HG03175 (cell line): ENCODE results near the gene ETS1.

Source experiments
- ATAC-seq: cut with Tn5 transposase; IDR thresholded peaks from one replicate; pipeline ENCODE4 v1.9.1; 2021; ENCODE audit warnings: mild to moderate bottlenecking, moderate library complexity; ENCODE audit not compliant: unreplicated experiment

The ETS1 gene

DNA sequence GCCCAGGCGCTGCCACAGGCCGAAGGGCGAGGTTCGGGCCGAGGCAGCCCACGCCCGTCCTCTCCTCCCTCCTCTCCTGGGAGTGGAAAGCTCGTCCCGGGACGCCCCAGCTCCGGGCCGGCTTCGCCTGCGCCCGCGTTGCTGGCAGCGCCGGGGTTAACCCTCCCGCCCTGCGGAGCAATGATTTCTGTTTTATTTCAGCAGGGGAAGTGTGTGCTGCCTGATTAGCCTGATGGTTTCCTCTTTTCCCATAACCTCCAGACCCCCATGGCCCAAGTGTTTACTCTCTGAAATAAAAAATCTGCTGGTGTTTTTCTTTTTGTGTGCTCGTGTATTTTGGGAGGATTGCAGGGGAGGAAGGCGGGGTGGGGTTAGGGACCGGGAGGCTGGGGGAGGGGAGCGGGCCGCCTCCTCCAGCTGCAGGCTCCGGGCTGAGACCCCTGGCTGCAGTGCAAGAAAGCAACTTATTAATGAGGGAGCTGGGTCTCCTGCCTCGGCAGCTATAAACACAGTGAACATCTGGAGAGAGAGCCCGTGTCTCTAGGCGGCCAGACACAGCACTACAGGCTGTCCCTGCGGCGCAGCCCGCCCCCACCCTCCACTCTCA, 38.6 kb downstream of the ETS1 start:
- ATAC-seq, result no peak

GRCh38 chr11:128547946-128548648, 39.3 kb downstream of the ETS1 start:
- ATAC-seq, result no peak

DNA sequence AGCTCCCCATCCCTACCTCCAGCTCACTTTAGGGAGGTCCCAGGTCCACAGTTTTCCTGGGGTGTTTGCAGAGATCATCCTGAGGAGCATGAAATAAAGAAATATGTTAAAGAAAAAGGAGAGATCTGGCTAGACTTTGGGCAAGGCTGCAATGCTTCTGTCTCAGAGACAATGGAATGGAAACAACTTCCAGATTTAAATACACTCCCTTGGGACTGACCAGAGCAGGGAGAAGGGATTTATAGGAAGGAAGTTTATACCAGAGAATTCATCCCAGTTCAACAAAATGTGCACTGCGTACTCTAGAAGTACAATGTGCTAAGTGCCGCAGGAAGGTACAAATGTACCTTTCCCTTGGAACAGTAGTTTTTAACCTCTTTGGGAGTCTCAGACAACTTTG, 40.4 kb downstream of the ETS1 start:
- ATAC-seq, result no peak

DNA sequence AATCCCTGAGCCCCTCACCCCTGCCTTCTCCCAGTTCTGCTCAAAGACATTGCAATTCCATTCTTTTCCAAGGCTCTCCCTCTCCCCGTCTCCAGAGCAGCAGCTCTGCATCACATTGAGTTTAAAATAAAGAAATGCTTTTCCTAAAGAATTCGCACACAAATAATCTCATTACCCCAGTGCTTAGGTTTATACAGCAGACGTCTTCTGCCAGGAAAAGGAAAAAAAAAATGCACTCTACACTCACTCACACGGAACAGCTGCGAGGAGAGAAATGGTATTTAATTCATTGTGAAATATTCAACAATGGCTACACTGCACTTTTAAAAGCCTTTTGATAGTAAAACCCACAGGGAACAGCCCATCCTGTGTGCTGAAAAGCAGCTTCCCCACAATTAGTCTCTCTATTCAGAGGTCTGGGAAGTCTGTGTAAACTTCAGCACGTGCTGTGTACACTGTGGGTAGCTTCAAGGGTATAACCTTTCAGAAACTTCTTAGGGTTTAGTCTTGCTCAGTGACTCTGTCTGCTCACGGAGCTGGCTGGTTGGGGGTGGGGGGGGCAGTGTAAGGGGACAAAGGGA, 42.8 kb downstream of the ETS1 start:
- ATAC-seq, result no peak

DNA sequence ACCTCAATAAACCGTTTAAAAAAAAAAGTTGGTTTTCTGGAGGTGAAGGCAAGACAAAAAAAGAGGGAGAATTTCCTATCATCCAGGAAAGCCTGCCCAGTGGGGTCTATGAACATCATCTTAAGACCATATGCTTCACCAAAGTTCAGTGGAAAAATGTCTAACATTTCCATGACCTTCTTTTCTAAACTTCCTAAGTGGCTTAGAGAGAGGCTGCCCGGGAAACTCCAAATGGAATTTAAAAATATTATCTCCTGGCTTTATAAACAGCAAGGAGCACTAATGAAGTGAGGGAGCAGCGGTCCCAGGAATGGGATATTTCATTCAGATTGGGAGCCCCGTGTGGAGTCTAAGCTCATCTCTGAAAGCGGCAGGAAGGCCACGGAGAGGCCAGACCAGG, 46.9 kb downstream of the ETS1 start:
- ATAC-seq, result no peak

- no peak for ATAC-seq
These were observed 50.9 kb downstream of the ETS1 start for GRCh38 chr11:128536506-128536905.

- no peak for ATAC-seq
These were observed 51.6 kb downstream of the ETS1 start for GRCh38 chr11:128535468-128536457.

DNA sequence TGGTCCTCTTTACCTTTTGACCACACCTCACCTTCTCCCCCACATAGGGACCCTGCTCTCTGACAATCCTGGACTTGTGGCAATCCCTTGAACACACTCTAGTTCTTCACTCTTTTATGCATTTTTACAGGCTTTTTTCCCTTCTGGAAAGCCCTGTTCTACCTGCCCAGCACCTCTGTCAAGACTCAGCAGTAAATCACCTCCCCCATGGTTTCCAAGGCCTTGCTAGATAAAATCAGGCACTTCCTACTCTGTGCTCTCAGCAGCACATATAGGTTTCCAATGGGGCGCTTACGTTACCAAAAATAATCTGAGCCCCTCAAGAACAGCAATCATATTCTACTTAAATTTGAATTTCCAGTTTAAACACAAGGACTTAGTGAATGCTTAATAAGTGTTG, 53.9 kb downstream of the ETS1 start:
- ATAC-seq, result no peak

GRCh38 chr11:128532572-128533091, 54.7 kb downstream of the ETS1 start:
- ATAC-seq, result no peak

DNA sequence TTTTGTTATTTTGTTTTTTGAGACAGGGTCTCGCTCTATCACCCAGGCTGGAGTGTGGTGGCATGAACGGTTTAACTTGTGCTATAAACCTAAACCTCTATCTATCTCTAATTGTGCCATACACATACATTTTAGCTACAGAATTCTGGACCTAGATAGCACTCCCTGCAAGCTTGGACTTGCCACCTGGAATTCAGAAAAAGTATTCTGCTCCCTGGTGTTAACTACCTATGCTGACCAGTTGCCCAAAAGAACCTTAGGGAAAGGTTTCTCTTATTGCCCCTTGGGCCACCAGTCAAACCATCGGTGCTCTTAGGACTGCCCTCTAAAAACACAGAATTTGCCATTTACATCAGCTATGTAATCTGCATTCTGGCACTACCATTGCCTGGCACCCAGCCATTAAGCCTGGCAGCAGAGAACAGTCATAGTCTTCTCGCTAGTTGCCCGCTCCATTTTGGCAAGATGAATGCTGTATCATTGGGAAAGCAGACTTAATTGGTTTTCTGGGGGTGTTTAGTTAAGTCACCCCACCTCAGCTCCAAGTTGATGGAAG, 55.3 kb downstream of the ETS1 start:
- no peak for ATAC-seq

- ATAC-seq, result no peak
These were observed 55.8 kb downstream of the ETS1 start for GRCh38 chr11:128531588-128531987.

- ATAC-seq, result no peak
These were observed 57.0 kb downstream of the ETS1 start for GRCh38 chr11:128530118-128531074.

GRCh38 chr11:128528294-128528693, 59.1 kb downstream of the ETS1 start:
- no peak for ATAC-seq

DNA sequence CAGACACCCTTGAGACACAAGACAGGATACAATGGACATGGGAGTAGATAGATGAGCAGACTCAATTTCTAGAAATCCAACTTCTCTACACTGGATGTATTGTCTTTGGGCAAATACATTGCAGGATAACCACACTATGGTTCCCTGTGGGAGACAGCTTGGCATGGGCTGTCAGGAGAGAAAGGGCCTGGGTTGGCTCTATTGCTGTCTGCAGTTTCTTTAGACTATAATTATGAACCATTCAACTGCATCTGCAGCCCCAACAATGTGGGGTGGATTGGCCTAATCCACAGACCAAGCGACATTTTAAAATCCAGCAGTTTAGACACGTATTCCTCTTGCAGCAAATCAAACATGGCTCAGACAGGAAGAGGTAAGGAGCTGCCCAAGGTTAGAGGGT, 60.3 kb downstream of the ETS1 start:
- no peak for ATAC-seq

DNA sequence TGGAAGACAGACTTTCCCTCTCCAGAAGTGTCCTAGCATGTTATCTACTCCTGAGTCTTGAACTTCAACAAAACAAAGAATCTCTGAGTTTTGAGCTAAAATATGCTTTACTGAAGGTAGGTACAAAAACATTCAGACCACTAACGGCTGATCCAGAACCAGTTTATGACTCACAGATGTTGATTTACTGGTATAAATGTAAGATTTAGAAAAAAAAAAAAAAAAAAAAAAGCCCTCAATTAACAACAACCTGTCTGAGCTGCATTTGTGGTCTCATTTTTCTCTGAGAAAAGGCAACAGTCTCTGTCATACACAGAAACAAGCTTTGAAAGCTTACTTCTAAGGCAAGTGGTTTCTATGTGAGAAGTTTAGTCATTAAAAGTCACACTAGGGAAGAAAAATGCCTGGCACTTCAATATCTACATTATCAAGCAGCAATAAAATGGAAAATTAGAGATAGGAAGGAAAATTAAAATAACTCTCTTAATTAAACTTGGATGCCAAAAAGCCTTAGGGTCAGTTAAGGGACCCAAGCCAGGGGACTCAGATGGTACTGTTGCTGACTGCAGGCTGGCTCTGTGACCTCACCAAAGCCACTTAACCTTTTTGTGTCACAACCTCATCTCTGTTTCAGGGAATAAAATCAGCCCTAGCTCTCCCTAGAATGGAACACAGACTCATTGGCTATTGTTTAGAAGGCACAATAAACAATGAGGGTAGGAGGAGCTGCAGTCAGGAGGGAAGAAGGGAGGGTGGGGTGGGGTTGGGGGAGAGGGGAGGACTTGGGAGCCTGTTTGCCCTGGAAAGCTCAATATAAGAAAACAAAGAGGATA, 61.7 kb downstream of the ETS1 start:
- no peak for ATAC-seq

GRCh38 chr11:128524172-128524571, 63.2 kb downstream of the ETS1 start:
- ATAC-seq, result no peak

DNA sequence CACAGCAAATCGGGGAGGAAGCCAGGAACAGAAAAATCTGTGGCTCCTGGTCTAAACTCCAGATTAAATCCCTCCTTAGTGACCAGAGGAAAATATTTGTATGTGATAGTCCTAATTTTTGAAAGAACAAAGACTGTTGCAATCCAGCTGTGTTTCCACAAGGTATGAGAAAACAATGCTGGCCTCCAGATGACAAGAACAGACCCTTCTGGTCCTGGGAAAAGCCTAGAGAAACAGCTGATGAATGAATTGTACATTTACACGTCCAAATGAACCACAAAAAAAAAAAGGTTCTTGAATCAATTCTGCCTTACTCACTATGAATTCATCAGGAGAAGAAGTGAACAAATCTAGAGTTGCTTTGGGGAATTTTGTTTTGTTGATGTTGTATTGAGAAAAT, 63.7 kb downstream of the ETS1 start:
- no peak for ATAC-seq

DNA sequence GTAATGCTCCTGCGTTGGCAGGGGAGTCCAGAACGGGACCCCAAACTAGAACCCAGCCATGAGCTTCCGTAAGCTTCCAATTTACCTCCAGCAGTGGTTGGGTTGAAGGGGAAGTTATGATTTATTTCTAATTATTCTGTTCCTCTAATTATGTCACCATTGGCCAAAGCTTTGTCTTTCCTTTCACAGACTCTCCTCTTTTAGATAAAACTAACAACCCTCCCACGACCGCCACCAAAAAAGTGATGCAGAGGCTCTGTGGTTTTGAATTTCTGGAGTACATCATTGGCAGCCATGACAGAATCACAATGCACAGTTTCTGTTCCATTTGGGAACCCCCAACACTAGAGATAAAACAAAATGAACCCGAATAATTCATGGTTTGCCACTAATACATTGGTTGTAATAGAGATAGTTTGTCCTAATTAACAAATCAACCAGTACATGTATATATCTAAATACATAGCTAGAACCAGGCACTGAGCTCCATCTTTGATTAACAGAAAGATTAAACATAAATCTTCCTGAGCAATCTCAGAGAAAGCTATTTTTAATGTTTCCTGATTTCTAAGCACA, 64.3 kb downstream of the ETS1 start:
- ATAC-seq, result no peak
